WTC11 (cell line): Measurements from ENCODE around the gene NEK7. TPM values are rescaled to one million over a fixed set of nuclear protein-coding genes. Genes with fewer than 3 reads are reported as not detected.
"Not testable (repeated sequence)": the region's sequence is repeated elsewhere in the genome, so short reads cannot be mapped to it uniquely, and the experiment has no call there.

Source experiments
- ATAC-seq: fragments of 200-7000 bp; cut with Tn5 transposase; 2 replicates; pipeline ENCODE4 v1.10.0; 2021; ENCODE audit warnings: mild to moderate bottlenecking, moderate library complexity
- CTCF ChIA-PET: fragments of 300-600 bp; sonication (Branson Sonifier 250); formaldehyde crosslinking; loops from one replicate; lab custom pipeline; 2021; ENCODE audit warnings: antibody characterized with exemption; lab: Charles Lee
- POLR2A ChIA-PET: fragments of 350-600 bp; sonication (Branson Sonifier 250); formaldehyde crosslinking; loops from one replicate; lab custom pipeline; 2021; ENCODE audit warnings: antibody characterized with exemption; lab: Charles Lee
- DNase-seq: peaks from one replicate; pipeline ENCODE4 v3.0.0; 2021; ENCODE audit warnings: low spot score
- H3K27ac Mint-ChIP-seq: 2 replicates; pipeline ENCODE4 v1.8.0; 2021; ENCODE audit warnings: mixed read lengths
- H3K27me3 Mint-ChIP-seq: 2 replicates; pipeline ENCODE4 v1.8.0; 2021; ENCODE audit warnings: low read depth, mild to moderate bottlenecking, moderate library complexity, mixed read lengths
- H3K36me3 Mint-ChIP-seq: 2 replicates; pipeline ENCODE4 v1.8.0; 2021; ENCODE audit warnings: mixed read lengths
- H3K4me1 Mint-ChIP-seq: 2 replicates; pipeline ENCODE4 v1.8.0; 2022; ENCODE audit warnings: mixed read lengths
- H3K4me3 Mint-ChIP-seq: 2 replicates; pipeline ENCODE4 v1.8.0; 2021; ENCODE audit warnings: mild to moderate bottlenecking, moderate library complexity, mixed read lengths
- H3K9me3 Mint-ChIP-seq: 2 replicates; pipeline ENCODE4 v1.8.0; 2021; ENCODE audit warnings: mixed read lengths
- ELF4 ChIP-seq: sonication (generic); formaldehyde crosslinking; IDR thresholded peaks from 2 replicates; pipeline ENCODE4 v1.8.1; 2022; ENCODE audit warnings: low read depth, mild to moderate bottlenecking, moderate library complexity, missing genetic modification reagents
- MXD4 ChIP-seq: fragments of 250-450 bp; sonication (Bioruptor Pico); IDR thresholded peaks from 2 replicates; pipeline ENCODE4 v1.8.0; 2021; ENCODE audit warnings: mild to moderate bottlenecking, moderate library complexity, borderline replicate concordance
- NR3C1 ChIP-seq: sonication (generic); formaldehyde crosslinking; conservative IDR thresholded peaks from 2 replicates; pipeline ENCODE4 v1.8.1; 2023; ENCODE audit warnings: low read depth, mild to moderate bottlenecking, missing genetic modification reagents
- OVOL2 ChIP-seq: fragments of 250-450 bp; sonication (Bioruptor Pico); IDR thresholded peaks from 2 replicates; pipeline ENCODE4 v1.9.0; 2021; ENCODE audit warnings: mild to moderate bottlenecking, borderline replicate concordance
- PRRX2 ChIP-seq: fragments of 250-450 bp; sonication (Bioruptor Pico); IDR thresholded peaks from 2 replicates; pipeline ENCODE4 v1.8.0; 2021; ENCODE audit warnings: mild to moderate bottlenecking
- RORB ChIP-seq: fragments of 250-450 bp; sonication (Bioruptor Pico); IDR thresholded peaks from 2 replicates; pipeline ENCODE4 v1.9.0; 2021; ENCODE audit warnings: mild to moderate bottlenecking
- TCF7 ChIP-seq: sonication (generic); formaldehyde crosslinking; IDR thresholded peaks from 2 replicates; pipeline ENCODE4 v1.8.0; 2022; ENCODE audit warnings: mild to moderate bottlenecking, low read depth, missing genetic modification reagents, moderate library complexity
- ZNF138 ChIP-seq: sonication (generic); formaldehyde crosslinking; conservative IDR thresholded peaks from 2 replicates; pipeline ENCODE4 v1.8.1; 2022; ENCODE audit warnings: mild to moderate bottlenecking, moderate library complexity, missing genetic modification reagents
- ZNF232 ChIP-seq: sonication (generic); formaldehyde crosslinking; IDR thresholded peaks from 2 replicates; pipeline ENCODE4 v1.8.0; 2022; ENCODE audit warnings: mild to moderate bottlenecking, missing genetic modification reagents
- ZNF423 ChIP-seq: fragments of 250-450 bp; sonication (Bioruptor Pico); IDR thresholded peaks from 2 replicates; pipeline ENCODE4 v2.1.2; 2022; ENCODE audit warnings: mild to moderate bottlenecking, moderate library complexity
- total RNA-seq: library from RNA; stranded (reverse); gene quantifications from 3 replicates; pipeline ENCODE4 v1.2.3, GENCODE V29; 2021
- TF ChIP-seq, protein P1 (sequence below): sonication (generic); formaldehyde crosslinking; IDR thresholded peaks from 2 replicates; pipeline ENCODE4 v1.8.1; 2023; ENCODE audit warnings: mild to moderate bottlenecking, moderate library complexity, missing genetic modification reagents
- TF ChIP-seq, protein P2 (sequence below): sonication (generic); formaldehyde crosslinking; IDR thresholded peaks from 2 replicates; pipeline ENCODE4 v1.8.1; 2023; ENCODE audit warnings: mild to moderate bottlenecking, missing genetic modification reagents, borderline replicate concordance
- TF ChIP-seq, protein P3 (sequence below): sonication (generic); formaldehyde crosslinking; IDR thresholded peaks from 2 replicates; pipeline ENCODE4 v1.8.1; 2022; ENCODE audit warnings: missing genetic modification reagents, borderline replicate concordance
- TF ChIP-seq, protein P4 (sequence below): sonication (generic); formaldehyde crosslinking; IDR thresholded peaks from 2 replicates; pipeline ENCODE4 v1.8.1; 2022; ENCODE audit warnings: mild to moderate bottlenecking, moderate library complexity, missing genetic modification reagents
- TF ChIP-seq, protein P5 (sequence below): sonication (generic); formaldehyde crosslinking; IDR thresholded peaks from 2 replicates; pipeline ENCODE4 v1.8.0; 2022; ENCODE audit warnings: missing genetic modification reagents
- TF ChIP-seq, protein P6 (sequence below): sonication (generic); formaldehyde crosslinking; IDR thresholded peaks from 2 replicates; pipeline ENCODE4 v1.8.1; 2022; ENCODE audit warnings: low read depth, mild to moderate bottlenecking, moderate library complexity, missing genetic modification reagents, borderline replicate concordance
- TF ChIP-seq, protein P7 (sequence below): sonication (generic); formaldehyde crosslinking; IDR thresholded peaks from 2 replicates; pipeline ENCODE4 v1.8.0; 2022; ENCODE audit warnings: mild to moderate bottlenecking, missing genetic modification reagents

The NEK7 gene
- total RNA-seq, 1 experiment from 2014 or later = 10.3 TPM

DNA sequence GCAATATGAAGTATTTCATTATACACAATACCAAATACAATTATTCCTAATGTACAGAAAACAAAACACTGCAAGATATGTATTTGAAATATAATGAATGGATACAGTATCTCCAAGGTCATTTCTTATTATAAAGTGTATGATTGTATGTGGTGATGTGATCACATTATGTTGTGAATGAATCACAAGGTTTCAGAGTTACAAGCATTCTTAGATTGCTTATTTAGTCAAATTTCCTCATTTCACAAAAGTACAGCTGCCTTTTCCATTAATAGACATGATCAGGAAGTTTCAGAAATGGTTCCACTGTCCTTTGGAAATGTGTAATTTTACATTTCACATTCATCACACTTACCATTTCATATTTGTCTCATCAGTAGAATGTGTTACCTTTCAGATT lies 28.3 kb upstream of the NEK7 start:
- no peak overlapping the region for H3K27ac Mint-ChIP-seq
- ATAC-seq = no peak
- H3K27me3 Mint-ChIP-seq = no peaks in the 10 kb centered on the region
- no peaks in the 10 kb centered on the region for H3K36me3 Mint-ChIP-seq
- no peak for DNase-seq
- ChIA-PET POLR2A (no interaction called here), CTCF (no interaction called here)
- H3K4me1 Mint-ChIP-seq = no peaks in the 10 kb centered on the region
- peaks cover 4% of the 10 kb centered on the region for H3K9me3 Mint-ChIP-seq
- TF ChIP-seq, protein P1, sequence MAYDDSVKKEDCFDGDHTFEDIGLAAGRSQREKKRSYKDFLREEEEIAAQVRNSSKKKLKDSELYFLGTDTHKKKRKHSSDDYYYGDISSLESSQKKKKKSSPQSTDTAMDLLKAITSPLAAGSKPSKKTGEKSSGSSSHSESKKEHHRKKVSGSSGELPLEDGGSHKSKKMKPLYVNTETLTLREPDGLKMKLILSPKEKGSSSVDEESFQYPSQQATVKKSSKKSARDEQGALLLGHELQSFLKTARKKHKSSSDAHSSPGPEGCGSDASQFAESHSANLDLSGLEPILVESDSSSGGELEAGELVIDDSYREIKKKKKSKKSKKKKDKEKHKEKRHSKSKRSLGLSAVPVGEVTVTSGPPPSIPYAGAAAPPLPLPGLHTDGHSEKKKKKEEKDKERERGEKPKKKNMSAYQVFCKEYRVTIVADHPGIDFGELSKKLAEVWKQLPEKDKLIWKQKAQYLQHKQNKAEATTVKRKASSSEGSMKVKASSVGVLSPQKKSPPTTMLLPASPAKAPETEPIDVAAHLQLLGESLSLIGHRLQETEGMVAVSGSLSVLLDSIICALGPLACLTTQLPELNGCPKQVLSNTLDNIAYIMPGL (CRISPR knock-in tag) = no peak
- TF ChIP-seq ZNF138 = no peak
- TF ChIP-seq RORB (CRISPR knock-in tag) = no peak
- TF ChIP-seq, protein P2, sequence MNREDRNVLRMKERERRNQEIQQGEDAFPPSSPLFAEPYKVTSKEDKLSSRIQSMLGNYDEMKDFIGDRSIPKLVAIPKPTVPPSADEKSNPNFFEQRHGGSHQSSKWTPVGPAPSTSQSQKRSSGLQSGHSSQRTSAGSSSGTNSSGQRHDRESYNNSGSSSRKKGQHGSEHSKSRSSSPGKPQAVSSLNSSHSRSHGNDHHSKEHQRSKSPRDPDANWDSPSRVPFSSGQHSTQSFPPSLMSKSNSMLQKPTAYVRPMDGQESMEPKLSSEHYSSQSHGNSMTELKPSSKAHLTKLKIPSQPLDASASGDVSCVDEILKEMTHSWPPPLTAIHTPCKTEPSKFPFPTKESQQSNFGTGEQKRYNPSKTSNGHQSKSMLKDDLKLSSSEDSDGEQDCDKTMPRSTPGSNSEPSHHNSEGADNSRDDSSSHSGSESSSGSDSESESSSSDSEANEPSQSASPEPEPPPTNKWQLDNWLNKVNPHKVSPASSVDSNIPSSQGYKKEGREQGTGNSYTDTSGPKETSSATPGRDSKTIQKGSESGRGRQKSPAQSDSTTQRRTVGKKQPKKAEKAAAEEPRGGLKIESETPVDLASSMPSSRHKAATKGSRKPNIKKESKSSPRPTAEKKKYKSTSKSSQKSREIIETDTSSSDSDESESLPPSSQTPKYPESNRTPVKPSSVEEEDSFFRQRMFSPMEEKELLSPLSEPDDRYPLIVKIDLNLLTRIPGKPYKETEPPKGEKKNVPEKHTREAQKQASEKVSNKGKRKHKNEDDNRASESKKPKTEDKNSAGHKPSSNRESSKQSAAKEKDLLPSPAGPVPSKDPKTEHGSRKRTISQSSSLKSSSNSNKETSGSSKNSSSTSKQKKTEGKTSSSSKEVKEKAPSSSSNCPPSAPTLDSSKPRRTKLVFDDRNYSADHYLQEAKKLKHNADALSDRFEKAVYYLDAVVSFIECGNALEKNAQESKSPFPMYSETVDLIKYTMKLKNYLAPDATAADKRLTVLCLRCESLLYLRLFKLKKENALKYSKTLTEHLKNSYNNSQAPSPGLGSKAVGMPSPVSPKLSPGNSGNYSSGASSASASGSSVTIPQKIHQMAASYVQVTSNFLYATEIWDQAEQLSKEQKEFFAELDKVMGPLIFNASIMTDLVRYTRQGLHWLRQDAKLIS = no peak
- no peak for TF ChIP-seq PRRX2 (CRISPR knock-in tag)
- TF ChIP-seq TCF7 (CRISPR knock-in tag) = no peak
- TF ChIP-seq, protein P3, sequence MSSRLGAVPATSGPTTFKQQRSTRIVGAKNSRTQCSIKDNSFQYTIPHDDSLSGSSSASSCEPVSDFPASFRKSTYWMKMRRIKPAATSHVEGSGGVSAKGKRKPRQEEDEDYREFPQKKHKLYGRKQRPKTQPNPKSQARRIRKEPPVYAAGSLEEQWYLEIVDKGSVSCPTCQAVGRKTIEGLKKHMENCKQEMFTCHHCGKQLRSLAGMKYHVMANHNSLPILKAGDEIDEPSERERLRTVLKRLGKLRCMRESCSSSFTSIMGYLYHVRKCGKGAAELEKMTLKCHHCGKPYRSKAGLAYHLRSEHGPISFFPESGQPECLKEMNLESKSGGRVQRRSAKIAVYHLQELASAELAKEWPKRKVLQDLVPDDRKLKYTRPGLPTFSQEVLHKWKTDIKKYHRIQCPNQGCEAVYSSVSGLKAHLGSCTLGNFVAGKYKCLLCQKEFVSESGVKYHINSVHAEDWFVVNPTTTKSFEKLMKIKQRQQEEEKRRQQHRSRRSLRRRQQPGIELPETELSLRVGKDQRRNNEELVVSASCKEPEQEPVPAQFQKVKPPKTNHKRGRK (CRISPR knock-in tag) = no peak
- no peak for TF ChIP-seq ELF4 (CRISPR knock-in tag)
- TF ChIP-seq ZNF423 (CRISPR knock-in tag) = no peak
- TF ChIP-seq MXD4 = no peak
- TF ChIP-seq OVOL2 (CRISPR knock-in tag) = no peak
- TF ChIP-seq, protein P4, sequence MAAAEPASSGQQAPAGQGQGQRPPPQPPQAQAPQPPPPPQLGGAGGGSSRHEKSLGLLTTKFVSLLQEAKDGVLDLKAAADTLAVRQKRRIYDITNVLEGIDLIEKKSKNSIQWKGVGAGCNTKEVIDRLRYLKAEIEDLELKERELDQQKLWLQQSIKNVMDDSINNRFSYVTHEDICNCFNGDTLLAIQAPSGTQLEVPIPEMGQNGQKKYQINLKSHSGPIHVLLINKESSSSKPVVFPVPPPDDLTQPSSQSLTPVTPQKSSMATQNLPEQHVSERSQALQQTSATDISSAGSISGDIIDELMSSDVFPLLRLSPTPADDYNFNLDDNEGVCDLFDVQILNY = no peak
- no peak for TF ChIP-seq ZNF232 (CRISPR knock-in tag)
- TF ChIP-seq, all 79 proteins: peak for 0
- no peak overlapping the region for H3K4me3 Mint-ChIP-seq

DNA sequence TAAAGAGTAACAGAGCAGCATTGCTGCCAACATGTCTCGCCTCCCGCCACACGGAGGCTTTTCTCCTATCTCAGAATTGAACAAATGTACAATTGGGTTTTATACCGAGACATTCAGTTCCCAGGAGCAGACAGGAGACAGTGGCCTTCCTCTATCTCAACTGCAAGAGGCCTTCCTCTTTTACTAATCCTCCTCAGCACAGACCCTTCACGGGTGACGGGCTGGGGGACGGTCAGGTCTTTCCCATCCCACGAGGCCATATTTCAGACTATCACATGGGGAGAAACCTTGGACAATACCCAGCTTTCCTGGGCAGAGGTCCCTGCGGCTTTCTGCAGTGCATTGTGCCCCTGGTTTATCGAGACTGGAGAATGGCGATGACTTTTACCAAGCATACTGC lies 26.7 kb upstream of the NEK7 start:
- POLR2A ChIA-PET, H3K4me1 Mint-ChIP-seq, CTCF ChIA-PET, ATAC-seq, H3K27ac Mint-ChIP-seq, H3K9me3 Mint-ChIP-seq, H3K4me3 Mint-ChIP-seq, DNase-seq, H3K27me3 Mint-ChIP-seq, H3K36me3 Mint-ChIP-seq: not testable (repeated sequence)

DNA sequence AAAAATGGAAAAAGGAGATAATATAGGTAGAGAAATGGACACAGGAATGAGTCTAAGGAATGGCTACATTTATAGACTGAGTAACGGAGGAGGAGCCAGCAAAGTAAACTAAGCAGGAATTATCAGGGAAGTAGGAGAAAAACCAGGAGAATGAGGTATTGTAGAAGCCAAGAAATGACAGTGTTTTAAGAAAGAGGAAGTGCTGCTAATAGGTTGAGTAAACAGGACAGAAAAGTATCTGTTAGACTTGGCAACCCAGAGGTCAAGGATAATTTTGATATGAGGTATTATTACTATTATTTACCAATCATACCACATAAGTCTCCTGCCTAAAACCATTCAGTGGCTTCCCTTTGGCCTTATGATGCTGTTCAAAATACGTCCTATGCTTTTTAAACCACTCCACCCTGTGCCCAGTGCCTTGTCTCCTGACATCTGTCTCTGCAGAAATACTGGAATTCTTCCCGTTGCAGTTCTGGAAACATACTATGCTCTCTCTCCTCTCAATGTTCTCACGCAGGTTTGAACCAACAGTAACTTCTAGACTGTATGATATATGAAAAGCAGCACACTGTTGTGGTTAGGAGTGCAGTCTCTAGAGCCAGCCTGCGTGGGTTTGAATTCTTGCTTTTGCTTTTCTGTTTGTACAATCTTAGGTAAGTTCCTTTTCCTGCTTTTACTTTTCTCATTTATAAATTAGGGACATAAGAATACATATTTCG lies 24.6 kb upstream of the NEK7 start:
- CTCF ChIA-PET = no interaction called here
- H3K27me3 Mint-ChIP-seq = no peaks in the 10 kb centered on the region
- POLR2A ChIA-PET = no interaction called here
- no peak for TF ChIP-seq NR3C1 (CRISPR knock-in tag)
- TF ChIP-seq, protein P5, sequence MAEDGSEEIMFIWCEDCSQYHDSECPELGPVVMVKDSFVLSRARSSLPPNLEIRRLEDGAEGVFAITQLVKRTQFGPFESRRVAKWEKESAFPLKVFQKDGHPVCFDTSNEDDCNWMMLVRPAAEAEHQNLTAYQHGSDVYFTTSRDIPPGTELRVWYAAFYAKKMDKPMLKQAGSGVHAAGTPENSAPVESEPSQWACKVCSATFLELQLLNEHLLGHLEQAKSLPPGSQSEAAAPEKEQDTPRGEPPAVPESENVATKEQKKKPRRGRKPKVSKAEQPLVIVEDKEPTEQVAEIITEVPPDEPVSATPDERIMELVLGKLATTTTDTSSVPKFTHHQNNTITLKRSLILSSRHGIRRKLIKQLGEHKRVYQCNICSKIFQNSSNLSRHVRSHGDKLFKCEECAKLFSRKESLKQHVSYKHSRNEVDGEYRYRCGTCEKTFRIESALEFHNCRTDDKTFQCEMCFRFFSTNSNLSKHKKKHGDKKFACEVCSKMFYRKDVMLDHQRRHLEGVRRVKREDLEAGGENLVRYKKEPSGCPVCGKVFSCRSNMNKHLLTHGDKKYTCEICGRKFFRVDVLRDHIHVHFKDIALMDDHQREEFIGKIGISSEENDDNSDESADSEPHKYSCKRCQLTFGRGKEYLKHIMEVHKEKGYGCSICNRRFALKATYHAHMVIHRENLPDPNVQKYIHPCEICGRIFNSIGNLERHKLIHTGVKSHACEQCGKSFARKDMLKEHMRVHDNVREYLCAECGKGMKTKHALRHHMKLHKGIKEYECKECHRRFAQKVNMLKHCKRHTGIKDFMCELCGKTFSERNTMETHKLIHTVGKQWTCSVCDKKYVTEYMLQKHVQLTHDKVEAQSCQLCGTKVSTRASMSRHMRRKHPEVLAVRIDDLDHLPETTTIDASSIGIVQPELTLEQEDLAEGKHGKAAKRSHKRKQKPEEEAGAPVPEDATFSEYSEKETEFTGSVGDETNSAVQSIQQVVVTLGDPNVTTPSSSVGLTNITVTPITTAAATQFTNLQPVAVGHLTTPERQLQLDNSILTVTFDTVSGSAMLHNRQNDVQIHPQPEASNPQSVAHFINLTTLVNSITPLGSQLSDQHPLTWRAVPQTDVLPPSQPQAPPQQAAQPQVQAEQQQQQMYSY (CRISPR knock-in tag) = no peak
- TF ChIP-seq, protein P6, sequence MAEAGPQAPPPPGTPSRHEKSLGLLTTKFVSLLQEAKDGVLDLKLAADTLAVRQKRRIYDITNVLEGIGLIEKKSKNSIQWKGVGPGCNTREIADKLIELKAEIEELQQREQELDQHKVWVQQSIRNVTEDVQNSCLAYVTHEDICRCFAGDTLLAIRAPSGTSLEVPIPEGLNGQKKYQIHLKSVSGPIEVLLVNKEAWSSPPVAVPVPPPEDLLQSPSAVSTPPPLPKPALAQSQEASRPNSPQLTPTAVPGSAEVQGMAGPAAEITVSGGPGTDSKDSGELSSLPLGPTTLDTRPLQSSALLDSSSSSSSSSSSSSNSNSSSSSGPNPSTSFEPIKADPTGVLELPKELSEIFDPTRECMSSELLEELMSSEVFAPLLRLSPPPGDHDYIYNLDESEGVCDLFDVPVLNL (CRISPR knock-in tag) = no peak
- TF ChIP-seq, protein P7, sequence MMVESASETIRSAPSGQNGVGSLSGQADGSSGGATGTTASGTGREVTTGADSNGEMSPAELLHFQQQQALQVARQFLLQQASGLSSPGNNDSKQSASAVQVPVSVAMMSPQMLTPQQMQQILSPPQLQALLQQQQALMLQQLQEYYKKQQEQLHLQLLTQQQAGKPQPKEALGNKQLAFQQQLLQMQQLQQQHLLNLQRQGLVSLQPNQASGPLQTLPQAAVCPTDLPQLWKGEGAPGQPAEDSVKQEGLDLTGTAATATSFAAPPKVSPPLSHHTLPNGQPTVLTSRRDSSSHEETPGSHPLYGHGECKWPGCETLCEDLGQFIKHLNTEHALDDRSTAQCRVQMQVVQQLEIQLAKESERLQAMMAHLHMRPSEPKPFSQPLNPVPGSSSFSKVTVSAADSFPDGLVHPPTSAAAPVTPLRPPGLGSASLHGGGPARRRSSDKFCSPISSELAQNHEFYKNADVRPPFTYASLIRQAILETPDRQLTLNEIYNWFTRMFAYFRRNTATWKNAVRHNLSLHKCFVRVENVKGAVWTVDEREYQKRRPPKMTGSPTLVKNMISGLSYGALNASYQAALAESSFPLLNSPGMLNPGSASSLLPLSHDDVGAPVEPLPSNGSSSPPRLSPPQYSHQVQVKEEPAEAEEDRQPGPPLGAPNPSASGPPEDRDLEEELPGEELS (CRISPR knock-in tag) = no peak

More for the DNA sequence above, 24.6 kb upstream of the NEK7 start:
- H3K9me3 Mint-ChIP-seq = peaks cover 9% of the 10 kb centered on the region
- ATAC-seq (no peak), DNase-seq (no peak)
- H3K36me3 Mint-ChIP-seq = no peaks in the 10 kb centered on the region
- no peaks in the 10 kb centered on the region for H3K4me1 Mint-ChIP-seq
- H3K27ac Mint-ChIP-seq = no peak overlapping the region
- H3K4me3 Mint-ChIP-seq = no peak overlapping the region
